Upper lobe of right lung (tissue), 1 donor: Measurements from ENCODE around the gene SULT1C3. TPM values are rescaled to one million over a fixed set of nuclear protein-coding genes. Genes with fewer than 3 reads are reported as not detected.
A peak's percentile ranks its signal among the peaks of the same experiment; 100 is the strongest.

Source experiments
- ATAC-seq: fragments of 200-7000 bp; cut with Tn5 transposase; one replicate; pipeline ENCODE4 v1.9.1; 2020; ENCODE audit warnings: mild to moderate bottlenecking, moderate library complexity
- DNase-seq: peaks from one replicate; pipeline ENCODE4 v3.0.0-alpha.2; 2020
- H3K27ac ChIP-seq: fragments of 200-600 bp; one replicate; pipeline ENCODE4 v1.8.0; 2022
- H3K27me3 ChIP-seq: fragments of 200-600 bp; one replicate; pipeline ENCODE4 v1.8.0; 2022; ENCODE audit warnings: mild to moderate bottlenecking
- H3K36me3 ChIP-seq: fragments of 200-600 bp; one replicate; pipeline ENCODE4 v1.8.0; 2022
- H3K4me1 ChIP-seq: fragments of 200-600 bp; one replicate; pipeline ENCODE4 v1.8.0; 2022
- H3K4me3 ChIP-seq: fragments of 200-600 bp; one replicate; pipeline ENCODE4 v1.8.0; 2022; ENCODE audit warnings: mild to moderate bottlenecking
- H3K9me3 ChIP-seq: fragments of 200-600 bp; one replicate; pipeline ENCODE4 v1.8.0; 2022
- intact Hi-C: fragments of 100-400 bp; cut with DNase I; formaldehyde crosslinking; loops from one replicate; pipeline ENCODE4 v1.11.0; 2022
- total RNA-seq: library from RNA; stranded (reverse); fragmentation: NEBNext Ultra II Directional; extraction: Animal tissue kit (Norgen Biotek cat#: 25700); gene quantifications from one replicate; pipeline ENCODE4 v1.2.1, GENCODE V29; 2021
- TF ChIP-seq, protein P1 (sequence below): fragments of 200-600 bp; IDR thresholded peaks from one replicate; pipeline ENCODE4 v1.8.0; 2022; ENCODE audit warnings: antibody characterized with exemption
- donor health status: DM: no; HTN: yes; CAD: no; lungs with severe emphysema.

The SULT1C3 gene
- total RNA-seq, 1 donor from 2014 or later = not detected

GRCh38 chr2:108301558-108301957, 61.8 kb downstream of the SULT1C3 start:
- H3K27ac ChIP-seq = no peak overlapping the region
- TF ChIP-seq, protein P1, sequence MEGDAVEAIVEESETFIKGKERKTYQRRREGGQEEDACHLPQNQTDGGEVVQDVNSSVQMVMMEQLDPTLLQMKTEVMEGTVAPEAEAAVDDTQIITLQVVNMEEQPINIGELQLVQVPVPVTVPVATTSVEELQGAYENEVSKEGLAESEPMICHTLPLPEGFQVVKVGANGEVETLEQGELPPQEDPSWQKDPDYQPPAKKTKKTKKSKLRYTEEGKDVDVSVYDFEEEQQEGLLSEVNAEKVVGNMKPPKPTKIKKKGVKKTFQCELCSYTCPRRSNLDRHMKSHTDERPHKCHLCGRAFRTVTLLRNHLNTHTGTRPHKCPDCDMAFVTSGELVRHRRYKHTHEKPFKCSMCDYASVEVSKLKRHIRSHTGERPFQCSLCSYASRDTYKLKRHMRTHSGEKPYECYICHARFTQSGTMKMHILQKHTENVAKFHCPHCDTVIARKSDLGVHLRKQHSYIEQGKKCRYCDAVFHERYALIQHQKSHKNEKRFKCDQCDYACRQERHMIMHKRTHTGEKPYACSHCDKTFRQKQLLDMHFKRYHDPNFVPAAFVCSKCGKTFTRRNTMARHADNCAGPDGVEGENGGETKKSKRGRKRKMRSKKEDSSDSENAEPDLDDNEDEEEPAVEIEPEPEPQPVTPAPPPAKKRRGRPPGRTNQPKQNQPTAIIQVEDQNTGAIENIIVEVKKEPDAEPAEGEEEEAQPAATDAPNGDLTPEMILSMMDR = no peak
- ATAC-seq (peak; percentile 45), DNase-seq (no peak)
- no peak overlapping the region for H3K4me3 ChIP-seq
- no peaks in the 10 kb centered on the region for H3K27me3 ChIP-seq
- intact Hi-C loops = no loop called here
- H3K36me3 ChIP-seq = no peaks in the 10 kb centered on the region
- no peaks in the 10 kb centered on the region for H3K4me1 ChIP-seq
- no peaks in the 10 kb centered on the region for H3K9me3 ChIP-seq

DNA sequence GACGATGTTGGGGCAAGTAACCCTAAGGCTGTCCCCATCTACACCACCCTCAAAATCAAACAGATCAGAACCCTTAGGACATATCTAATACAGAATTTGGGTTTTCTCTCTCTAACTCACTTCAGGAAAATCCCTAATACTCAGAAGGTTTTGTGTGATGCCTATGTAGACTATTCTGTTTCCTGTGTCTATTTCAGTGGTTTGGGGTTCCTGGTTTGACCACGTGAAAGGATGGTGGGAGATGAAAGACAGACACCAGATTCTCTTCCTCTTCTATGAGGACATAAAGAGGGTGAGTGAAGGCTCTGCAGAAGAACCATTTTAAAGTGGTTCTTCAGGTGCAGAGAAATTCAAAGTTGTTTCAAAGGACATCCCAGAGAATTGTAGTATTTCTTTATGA, 65.2 kb downstream of the SULT1C3 start:
- TF ChIP-seq, protein P1 = no peak

GRCh38 chr2:108305901-108306300, 66.1 kb downstream of the SULT1C3 start:
- Histone ChIP-seq H3K4me1 (no peaks in the 10 kb centered on the region), H3K36me3 (no peaks in the 10 kb centered on the region), H3K27ac (no peak overlapping the region), H3K27me3 (no peaks in the 10 kb centered on the region), H3K4me3 (no peak overlapping the region), H3K9me3 (no peaks in the 10 kb centered on the region)
- intact Hi-C loops = no loop called here
- TF ChIP-seq, protein P1 = no peak
- ATAC-seq (no peak), DNase-seq (no peak)

More for the DNA sequence above, 65.2 kb downstream of the SULT1C3 start:
- no peaks in the 10 kb centered on the region for H3K4me1 ChIP-seq
- H3K27me3 ChIP-seq = no peaks in the 10 kb centered on the region
- ATAC-seq (no peak), DNase-seq (no peak)
- H3K27ac ChIP-seq = no peak overlapping the region
- H3K4me3 ChIP-seq = no peak overlapping the region
- intact Hi-C loops = no loop called here
- no peaks in the 10 kb centered on the region for H3K9me3 ChIP-seq
- H3K36me3 ChIP-seq = no peaks in the 10 kb centered on the region

- no peak overlapping the region for H3K4me3 ChIP-seq
Observed at GRCh38 chr2:108309903-108310302, 70.1 kb downstream of the SULT1C3 start.

More at GRCh38 chr2:108309903-108310302, 70.1 kb downstream of the SULT1C3 start:
- Histone ChIP-seq H3K27ac (no peak overlapping the region), H3K27me3 (no peaks in the 10 kb centered on the region), H3K4me1 (no peaks in the 10 kb centered on the region), H3K9me3 (no peaks in the 10 kb centered on the region), H3K36me3 (no peaks in the 10 kb centered on the region)
- DNase-seq = no peak
- intact Hi-C loops = no loop called here
- TF ChIP-seq, protein P1 = no peak
- ATAC-seq = no peak

Other genes with a start within 250 kb of the SULT1C3 start
- 5.8 TPM for gene SULT1C2, start 48.9 kb downstream of the SULT1C3 start, total RNA-seq
- 11.6 TPM for gene SULT1C4, start 138.0 kb downstream of the SULT1C3 start, total RNA-seq
- 54.5 TPM for gene GCC2, start 209.2 kb downstream of the SULT1C3 start, total RNA-seq